HS-27A (cell line): Measurements from ENCODE around the gene PCLAF.
"Not testable (repeated sequence)": the region's sequence is repeated elsewhere in the genome, so short reads cannot be mapped to it uniquely, and the experiment has no call there.

Source experiments
- DNase-seq: peaks from one replicate; pipeline ENCODE4 v3.0.0-alpha.2; 2012; ENCODE audit warnings: low read depth, missing footprints

The PCLAF gene

GRCh38 chr15:64381000-64381751 is at the start of gene PCLAF:
Gene PCLAF, minus strand, starts transcription at chr15:64381441. Its CDS starts 70 bp downstream, at chr15:64381371.
- peak; percentile 98 for DNase-seq

GRCh38 chr15:64430000-64430735 is 48.9 kb upstream of the PCLAF start:
- DNase-seq, result no peak

- no peak for DNase-seq
Observed at GRCh38 chr15:64429448-64429847, 48.2 kb upstream of the PCLAF start.

GRCh38 chr15:64426845-64427465 is 45.7 kb upstream of the PCLAF start:
- no peak for DNase-seq

GRCh38 chr15:64425221-64425620 is 44.0 kb upstream of the PCLAF start:
- no peak for DNase-seq

- no peak for DNase-seq
Observed at GRCh38 chr15:64423970-64424369, 42.7 kb upstream of the PCLAF start.

- DNase-seq, result no peak
Observed at GRCh38 chr15:64422697-64423096, 41.5 kb upstream of the PCLAF start.

GRCh38 chr15:64412216-64412615 is 31.0 kb upstream of the PCLAF start:
- no peak for DNase-seq

GRCh38 chr15:64400583-64400982 is 19.3 kb upstream of the PCLAF start:
- no peak for DNase-seq

- DNase-seq, result no peak
Observed at GRCh38 chr15:64398575-64398974, 17.3 kb upstream of the PCLAF start.

GRCh38 chr15:64396789-64397188 is 15.5 kb upstream of the PCLAF start:
- DNase-seq, result no peak

GRCh38 chr15:64392471-64392870 is 11.2 kb upstream of the PCLAF start:
- DNase-seq, result not testable (repeated sequence)

- DNase-seq, result no peak
Observed at GRCh38 chr15:64389036-64389435, 7.8 kb upstream of the PCLAF start.

GRCh38 chr15:64387562-64388168 is 6.4 kb upstream of the PCLAF start, which contains the start of gene TRIP4:
Gene TRIP4, plus strand, starts transcription at chr15:64387836. Its CDS starts 28 bp downstream, at chr15:64387864.
- peak; percentile 89 for DNase-seq

- DNase-seq, result no peak
Observed at GRCh38 chr15:64386291-64386690, 5.0 kb upstream of the PCLAF start.

GRCh38 chr15:64383760-64384159 is 2.5 kb upstream of the PCLAF start:
- DNase-seq, result no peak

GRCh38 chr15:64380130-64380870 is 941 bp downstream of the PCLAF start:
- DNase-seq, result not testable (repeated sequence)

GRCh38 chr15:64379216-64379960 is 1.9 kb downstream of the PCLAF start:
- no peak for DNase-seq

GRCh38 chr15:64373360-64373759 is 7.9 kb downstream of the PCLAF start:
- no peak for DNase-seq

GRCh38 chr15:64371383-64371782 is 9.9 kb downstream of the PCLAF start:
- not testable (repeated sequence) for DNase-seq

GRCh38 chr15:64369078-64369607 is 12.1 kb downstream of the PCLAF start:
- DNase-seq, result no peak
